BLaER1 treated with 17β-estradiol and CSF1 and Interleukin-3, amounts not matched to agents 10 nM and 100 nM (cell line): ENCODE data around the gene ATG9B.

Source experiments
- H3K27ac ChIP-seq, 11 experiments: shearing (Covaris generic); formaldehyde crosslinking; 2 replicates each; pipeline ENCODE4 v1.8.1; 2022
- H3K27me3 ChIP-seq, 11 experiments: shearing (Covaris generic); formaldehyde crosslinking; 2 replicates each; pipeline ENCODE4 v1.8.1; 2022
- H3K36me3 ChIP-seq, 11 experiments: shearing (Covaris generic); formaldehyde crosslinking; 2 replicates each; pipeline ENCODE4 v1.8.1; 2022
- H3K4me1 ChIP-seq, 10 experiments: shearing (Covaris generic); formaldehyde crosslinking; 2 replicates each; pipeline ENCODE4 v1.8.1; 2022
- H3K4me2 ChIP-seq, 11 experiments: shearing (Covaris generic); formaldehyde crosslinking; 2 replicates each; pipeline ENCODE4 v1.8.1; 2022
- H3K4me3 ChIP-seq, 10 experiments: shearing (Covaris generic); formaldehyde crosslinking; 2 replicates each; pipeline ENCODE4 v1.8.1; 2022
- H3K9ac ChIP-seq, 11 experiments: shearing (Covaris generic); formaldehyde crosslinking; 2 replicates each; pipeline ENCODE4 v1.8.1; 2022
- H3K9me3 ChIP-seq, 11 experiments: shearing (Covaris generic); formaldehyde crosslinking; replicated peaks in 1 of 11; 2 replicates each; pipeline ENCODE4 v1.8.1; 2022
- H4K20me1 ChIP-seq, 11 experiments: shearing (Covaris generic); formaldehyde crosslinking; 2 replicates each; pipeline ENCODE4 v1.8.1; 2022
- Cebpa-rat ChIP-seq, 11 experiments: shearing (Covaris generic); IDR thresholded peaks; 2 replicates each; pipeline ENCODE4 v1.8.1; 2022

Gene ATG9B

GRCh38 chr7:151059367-151060112 is 35.2 kb upstream of the ATG9B start, which contains the start of gene SLC4A2:
SLC4A2 (plus strand) TSS chr7:151059589; CDS start chr7:151061988, 2,399 bp downstream.
- H3K9me3 ChIP-seq: no peaks in the 10 kb centered on the region
- peak within 1 kb of the TSS; percentile 79 to 88 (median 85) for H3K9ac ChIP-seq
- peak within 1 kb of the TSS; percentile 76 to 97 (median 88) for H3K4me3 ChIP-seq
- peak within 1 kb of the TSS; percentile 70 to 90 (median 85) for H3K27ac ChIP-seq
- peaks cover 20 to 44% (median 29%) of the 10 kb centered on the region in 11 experiments; a peak in 20 of 22 replicates for H4K20me1 ChIP-seq
- no peaks in the 10 kb centered on the region for H3K27me3 ChIP-seq
- H3K4me2 ChIP-seq: peak within 1 kb of the TSS; percentile 87 to 100 (median 97)
- no peak for TF ChIP-seq Cebpa-rat (IDR thresholded peaks at IDR 0.05)
- H3K36me3 ChIP-seq: peaks cover 7 to 28% (median 24%) of the 10 kb centered on the region in 11 experiments
- peaks cover 39 to 49% (median 44%) of the 10 kb centered on the region in 10 experiments for H3K4me1 ChIP-seq

GRCh38 chr7:151058781-151059366 is 34.6 kb upstream of the ATG9B start:
- peaks cover 20 to 39% (median 29%) of the 10 kb centered on the region in 11 experiments; a peak in 20 of 22 replicates for H4K20me1 ChIP-seq
- H3K9ac ChIP-seq: peak overlapping the region; percentile 79 to 88 (median 85)
- peaks cover 2 to 24% (median 18%) of the 10 kb centered on the region in 11 experiments; a peak in 19 of 22 replicates for H3K36me3 ChIP-seq
- peak overlapping the region; percentile 76 to 97 (median 88) for H3K4me3 ChIP-seq
- H3K4me1 ChIP-seq: peaks cover 41 to 55% (median 46%) of the 10 kb centered on the region in 10 experiments
- no peak for TF ChIP-seq Cebpa-rat (IDR thresholded peaks at IDR 0.05)
- no peaks in the 10 kb centered on the region for H3K9me3 ChIP-seq
- H3K4me2 ChIP-seq: peak overlapping the region; percentile 87 to 100 (median 97)
- H3K27ac ChIP-seq: peak overlapping the region; percentile 70 to 90 (median 85)
- no peaks in the 10 kb centered on the region for H3K27me3 ChIP-seq

GRCh38 chr7:151057989-151058780 is 33.9 kb upstream of the ATG9B start:
- Histone ChIP-seq H3K36me3 (peaks cover 0 to 24% (median 13%) of the 10 kb centered on the region in 11 experiments; a peak in 17 of 22 replicates), H3K9ac (peak overlapping the region; percentile 79 to 88 (median 85)), H3K27me3 (no peaks in the 10 kb centered on the region), H3K9me3 (no peaks in the 10 kb centered on the region), H3K4me2 (peak overlapping the region; percentile 87 to 100 (median 97)), H3K4me3 (peak overlapping the region; percentile 76 to 97 (median 88)), H3K27ac (peak overlapping the region; percentile 70 to 90 (median 85)), H3K4me1 (peaks cover 47 to 62% (median 53%) of the 10 kb centered on the region in 10 experiments), H4K20me1 (peaks cover 20 to 32% (median 29%) of the 10 kb centered on the region in 11 experiments; a peak in 20 of 22 replicates)
- TF ChIP-seq Cebpa-rat (IDR thresholded peaks at IDR 0.05): no peak

GRCh38 chr7:151057506-151057988 is 33.3 kb upstream of the ATG9B start, which contains the start of gene CDK5:
CDK5 (minus strand) TSS chr7:151057897; CDS start chr7:151057848, 49 bp downstream.
- Histone ChIP-seq H3K9me3 (no peaks in the 10 kb centered on the region), H3K27ac (peak within 1 kb of the TSS; percentile 70 to 90 (median 85)), H4K20me1 (peaks cover 20 to 28% (median 25%) of the 10 kb centered on the region in 11 experiments; a peak in 20 of 22 replicates), H3K36me3 (peaks cover 0 to 20% (median 10%) of the 10 kb centered on the region in 11 experiments; a peak in 17 of 22 replicates), H3K4me2 (peak within 1 kb of the TSS; percentile 87 to 100 (median 97)), H3K4me3 (peak within 1 kb of the TSS; percentile 76 to 97 (median 88)), H3K27me3 (no peaks in the 10 kb centered on the region), H3K4me1 (peaks cover 54 to 67% (median 59%) of the 10 kb centered on the region in 10 experiments), H3K9ac (peak within 1 kb of the TSS; percentile 79 to 88 (median 85))
- TF ChIP-seq Cebpa-rat (IDR thresholded peaks at IDR 0.05): no peak

GRCh38 chr7:151056666-151057505 is 32.6 kb upstream of the ATG9B start:
- Histone ChIP-seq H3K9me3 (no peaks in the 10 kb centered on the region), H3K27me3 (no peaks in the 10 kb centered on the region; a peak in 1 of 22 replicates), H3K4me1 (peaks cover 58 to 67% (median 62%) of the 10 kb centered on the region in 10 experiments)

GRCh38 chr7:151056283-151056665 is 32.0 kb upstream of the ATG9B start:
- H4K20me1 ChIP-seq: peaks cover 9 to 26% (median 13%) of the 10 kb centered on the region in 11 experiments; a peak in 18 of 22 replicates
- H3K36me3 ChIP-seq: peaks cover 0 to 8% (median 0%) of the 10 kb centered on the region in 11 experiments; a peak in 3 of 22 replicates
- H3K4me3 ChIP-seq: peak overlapping the region in 1 of 10 experiments; percentile 97; a peak in 1 of 20 replicates
- H3K4me1 ChIP-seq: peaks cover 55 to 66% (median 62%) of the 10 kb centered on the region in 10 experiments
- no peaks in the 10 kb centered on the region for H3K9me3 ChIP-seq
- peak overlapping the region in 4 of 11 experiments; percentile 88; a peak in 5 of 22 replicates for H3K9ac ChIP-seq
- no peak overlapping the region for H3K27ac ChIP-seq
- TF ChIP-seq Cebpa-rat (IDR thresholded peaks at IDR 0.05): no peak
- no peaks in the 10 kb centered on the region; a peak in 3 of 22 replicates for H3K27me3 ChIP-seq
- peak overlapping the region; percentile 81 to 99 (median 97); a peak in 18 of 22 replicates for H3K4me2 ChIP-seq

More at GRCh38 chr7:151056666-151057505, 32.6 kb upstream of the ATG9B start:
- no peak for TF ChIP-seq Cebpa-rat (IDR thresholded peaks at IDR 0.05)
- H3K9ac ChIP-seq: peak overlapping the region; percentile 69 to 88 (median 83)
- H3K36me3 ChIP-seq: peaks cover 0 to 14% (median 3%) of the 10 kb centered on the region in 11 experiments; a peak in 14 of 22 replicates
- H3K4me2 ChIP-seq: peak overlapping the region; percentile 81 to 99 (median 97)
- peak overlapping the region; percentile 76 to 97 (median 88) for H3K4me3 ChIP-seq
- peak overlapping the region in 9 of 11 experiments; percentile 2 to 88 (median 81); a peak in 10 of 22 replicates for H3K27ac ChIP-seq
- H4K20me1 ChIP-seq: peaks cover 15 to 28% (median 19%) of the 10 kb centered on the region in 11 experiments; a peak in 20 of 22 replicates

GRCh38 chr7:151053751-151054150 is 29.5 kb upstream of the ATG9B start:
- Histone ChIP-seq H3K36me3 (peaks cover 0 to 8% (median 0%) of the 10 kb centered on the region in 11 experiments; a peak in 2 of 22 replicates), H4K20me1 (peaks cover 0 to 34% (median 0%) of the 10 kb centered on the region in 11 experiments; a peak in 3 of 22 replicates), H3K9me3 (no peaks in the 10 kb centered on the region), H3K4me3 (no peak overlapping the region), H3K27ac (peak overlapping the region in 5 of 11 experiments; percentile 25 to 52 (median 32); a peak in 5 of 22 replicates), H3K4me1 (peaks cover 50 to 66% (median 60%) of the 10 kb centered on the region in 10 experiments), H3K27me3 (peaks cover 5 to 12% (median 8%) of the 10 kb centered on the region in 11 experiments; a peak in 13 of 22 replicates), H3K4me2 (peak overlapping the region in 8 of 11 experiments; percentile 64 to 91 (median 84); a peak in 15 of 22 replicates), H3K9ac (peak overlapping the region in 7 of 11 experiments; percentile 8 to 62 (median 36); a peak in 4 of 22 replicates)
- no peak for TF ChIP-seq Cebpa-rat (IDR thresholded peaks at IDR 0.05)
